GM12878 (cell line): Measurements from ENCODE around the gene KBTBD7.

Source experiments
- EP300 ChIP-seq, 2 experiments: fragments of 150-350 bp in 1 of 2; IDR thresholded peaks; 2 replicates each; pipeline ENCODE4 v1.6.1; 2011 to 2012; ENCODE audit warnings: low read depth in 2 of 2, low read length in 2 of 2, borderline replicate concordance in 1 of 2, improper control_type of control experiment in 1 of 2, inconsistent platforms in 1 of 2; ENCODE audit not compliant: control insufficient read depth in 1 of 2
- KDM1A ChIP-seq: fragments of 200-600 bp; sonication (generic); IDR thresholded peaks from 2 replicates; pipeline ENCODE4 v1.6.1; 2016; ENCODE audit warnings: borderline replicate concordance
- RCOR1 ChIP-seq: conservative IDR thresholded peaks from 2 replicates; pipeline ENCODE4 v1.6.1; 2012; ENCODE audit warnings: low read depth, low read length, improper control_type of control experiment
- TCF7 ChIP-seq: IDR thresholded peaks from 2 replicates; pipeline ENCODE4 v1.6.1; 2014; ENCODE audit warnings: antibody characterized with exemption, borderline replicate concordance
- TF ChIP-seq, protein P1 (sequence below), 3 experiments: IDR thresholded peaks in 2 of 3; conservative IDR thresholded peaks in 1 of 3; 2 replicates each; pipeline ENCODE4 v1.5.1; 2011; ENCODE audit warnings: low read depth in 3 of 3, low read length in 3 of 3, mild to moderate bottlenecking in 3 of 3, control low read depth in 2 of 3, moderate library complexity in 2 of 3, inconsistent platforms in 1 of 3, mixed read lengths in 1 of 3; ENCODE audit not compliant: control insufficient read depth in 2 of 3, insufficient read depth in 1 of 3; ENCODE audit errors: extremely low read depth in 1 of 3
- TF ChIP-seq, protein P2 (sequence below): IDR thresholded peaks from 2 replicates; pipeline ENCODE4 v1.6.1; 2011; ENCODE audit warnings: mild to moderate bottlenecking, low read depth, low read length, moderate library complexity; ENCODE audit not compliant: insufficient replicate concordance

DNA sequence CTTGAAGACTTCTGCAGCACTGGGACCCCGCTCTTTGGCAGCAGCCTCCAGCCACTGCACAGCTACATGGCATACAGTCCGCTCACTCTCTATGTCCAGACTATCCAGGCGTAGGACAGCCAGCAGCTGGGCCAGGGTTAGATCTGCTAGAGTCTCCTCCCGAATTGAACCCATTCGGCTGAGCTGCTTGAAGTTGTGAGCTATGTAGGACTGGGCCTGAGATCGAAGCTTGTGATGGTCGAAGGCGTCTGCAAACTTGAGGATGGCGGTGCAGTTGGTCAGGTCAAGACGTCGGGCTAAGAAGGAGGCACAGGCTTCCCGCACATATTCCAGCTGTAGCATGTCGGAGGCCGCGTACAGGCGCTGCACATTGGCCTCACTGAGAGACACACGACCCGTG is 900 bp downstream of the KBTBD7 start:
- TF ChIP-seq, protein P1, sequence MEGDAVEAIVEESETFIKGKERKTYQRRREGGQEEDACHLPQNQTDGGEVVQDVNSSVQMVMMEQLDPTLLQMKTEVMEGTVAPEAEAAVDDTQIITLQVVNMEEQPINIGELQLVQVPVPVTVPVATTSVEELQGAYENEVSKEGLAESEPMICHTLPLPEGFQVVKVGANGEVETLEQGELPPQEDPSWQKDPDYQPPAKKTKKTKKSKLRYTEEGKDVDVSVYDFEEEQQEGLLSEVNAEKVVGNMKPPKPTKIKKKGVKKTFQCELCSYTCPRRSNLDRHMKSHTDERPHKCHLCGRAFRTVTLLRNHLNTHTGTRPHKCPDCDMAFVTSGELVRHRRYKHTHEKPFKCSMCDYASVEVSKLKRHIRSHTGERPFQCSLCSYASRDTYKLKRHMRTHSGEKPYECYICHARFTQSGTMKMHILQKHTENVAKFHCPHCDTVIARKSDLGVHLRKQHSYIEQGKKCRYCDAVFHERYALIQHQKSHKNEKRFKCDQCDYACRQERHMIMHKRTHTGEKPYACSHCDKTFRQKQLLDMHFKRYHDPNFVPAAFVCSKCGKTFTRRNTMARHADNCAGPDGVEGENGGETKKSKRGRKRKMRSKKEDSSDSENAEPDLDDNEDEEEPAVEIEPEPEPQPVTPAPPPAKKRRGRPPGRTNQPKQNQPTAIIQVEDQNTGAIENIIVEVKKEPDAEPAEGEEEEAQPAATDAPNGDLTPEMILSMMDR (IDR thresholded peaks at IDR 0.05 in 2 of 3, conservative IDR thresholded peaks at IDR 0.05 in 1 of 3; ENCODE audit: control insufficient read depth in 2 of 3, extremely low read depth in 1 of 3, insufficient read depth in 1 of 3, low read depth in 3 of 3, low read length in 3 of 3), result no peak
- TF ChIP-seq RCOR1, result no peak
- no peak for TF ChIP-seq TCF7
- TF ChIP-seq EP300 (IDR thresholded peaks at IDR 0.05; ENCODE audit: borderline replicate concordance in 1 of 2, control insufficient read depth in 1 of 2, low read depth in 2 of 2, low read length in 2 of 2), result no peak
- TF ChIP-seq KDM1A, result no peak
- TF ChIP-seq, protein P2, sequence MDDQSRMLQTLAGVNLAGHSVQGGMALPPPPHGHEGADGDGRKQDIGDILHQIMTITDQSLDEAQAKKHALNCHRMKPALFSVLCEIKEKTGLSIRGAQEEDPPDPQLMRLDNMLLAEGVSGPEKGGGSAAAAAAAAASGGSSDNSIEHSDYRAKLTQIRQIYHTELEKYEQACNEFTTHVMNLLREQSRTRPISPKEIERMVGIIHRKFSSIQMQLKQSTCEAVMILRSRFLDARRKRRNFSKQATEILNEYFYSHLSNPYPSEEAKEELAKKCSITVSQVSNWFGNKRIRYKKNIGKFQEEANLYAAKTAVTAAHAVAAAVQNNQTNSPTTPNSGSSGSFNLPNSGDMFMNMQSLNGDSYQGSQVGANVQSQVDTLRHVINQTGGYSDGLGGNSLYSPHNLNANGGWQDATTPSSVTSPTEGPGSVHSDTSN, result no peak
